CD4-positive, alpha-beta T cell treated with Interleukin-12 subunit alpha and Interleukin-12 subunit beta, for 1 hour (primary cell): ENCODE results near the gene CDHR1.

Experiments used
- DNase-seq: peaks from one replicate; pipeline ENCODE4 v3.0.0-alpha.2; 2020

CDHR1 gene

GRCh38 chr10:84201682-84202081 is 7.3 kb downstream of the CDHR1 start:
- DNase-seq = no peak

GRCh38 chr10:84202349-84202748 is 8.0 kb downstream of the CDHR1 start:
- DNase-seq = no peak

GRCh38 chr10:84204122-84204521 is 9.8 kb downstream of the CDHR1 start:
- DNase-seq = no peak

GRCh38 chr10:84204610-84205009 is 10.3 kb downstream of the CDHR1 start:
- DNase-seq = no peak

- DNase-seq = peak; percentile 61
Observed at GRCh38 chr10:84205049-84205852, 10.9 kb downstream of the CDHR1 start.

GRCh38 chr10:84205853-84206525 is 11.7 kb downstream of the CDHR1 start:
- DNase-seq = no peak

- no peak for DNase-seq
Observed at GRCh38 chr10:84208023-84208422, 13.7 kb downstream of the CDHR1 start.

- DNase-seq = no peak
Observed at GRCh38 chr10:84211566-84211965, 17.2 kb downstream of the CDHR1 start.

- no peak for DNase-seq
Observed at GRCh38 chr10:84212014-84212413, 17.7 kb downstream of the CDHR1 start.

- DNase-seq = no peak
Observed at GRCh38 chr10:84213076-84213475, 18.7 kb downstream of the CDHR1 start.

GRCh38 chr10:84214046-84214572 is 19.8 kb downstream of the CDHR1 start:
- DNase-seq = no peak

- peak; percentile 42 for DNase-seq
Observed at GRCh38 chr10:84214612-84215235, 20.4 kb downstream of the CDHR1 start.

GRCh38 chr10:84216834-84217233 is 22.5 kb downstream of the CDHR1 start:
- DNase-seq = no peak

- no peak for DNase-seq
Observed at GRCh38 chr10:84217746-84218145, 23.4 kb downstream of the CDHR1 start.

GRCh38 chr10:84221916-84222315 is 27.6 kb downstream of the CDHR1 start:
- no peak for DNase-seq

- DNase-seq = no peak
Observed at GRCh38 chr10:84224411-84225028, 30.2 kb downstream of the CDHR1 start.

- no peak for DNase-seq
Observed at GRCh38 chr10:84225427-84226173, 31.3 kb downstream of the CDHR1 start, which contains the start of gene LRIT2. Gene LRIT2, minus strand, starts transcription at chr10:84225544. Its CDS starts 24 bp downstream, at chr10:84225520.

- DNase-seq = no peak
Observed at GRCh38 chr10:84226616-84227015, 32.3 kb downstream of the CDHR1 start.

- DNase-seq = no peak
Observed at GRCh38 chr10:84227810-84228209, 33.5 kb downstream of the CDHR1 start.

- DNase-seq = no peak
Observed at GRCh38 chr10:84230359-84230758, 36.0 kb downstream of the CDHR1 start.

GRCh38 chr10:84232376-84232775 is 38.0 kb downstream of the CDHR1 start:
- DNase-seq = no peak

- DNase-seq = no peak
Observed at GRCh38 chr10:84233940-84234339, 39.6 kb downstream of the CDHR1 start.
